Measurements from ENCODE around the gene ZFC3H1. TPM values are rescaled to one million over a fixed set of nuclear protein-coding genes. Genes with fewer than 3 reads are reported as not detected.
"Not testable (repeated sequence)": the region's sequence is repeated elsewhere in the genome, so short reads cannot be mapped to it uniquely, and the experiment has no call there.

Gene ZFC3H1
- total RNA-seq, 1 experiment from 2014 or later, result 11.5 TPM

- H3K27me3 ChIP-seq, result no peaks in the 10 kb centered on the region
- DNase-seq, result peak; percentile 31
- H3K4me3 ChIP-seq, result no peak overlapping the region
- no peaks in the 10 kb centered on the region for H3K9me3 ChIP-seq
- H3K36me3 ChIP-seq, result no peaks in the 10 kb centered on the region
Observed at GRCh38 chr12:71576496-71576895, 87.2 kb downstream of the ZFC3H1 start.

- H3K9me3 ChIP-seq, H3K4me3 ChIP-seq, H3K36me3 ChIP-seq, DNase-seq, H3K27me3 ChIP-seq: not testable (repeated sequence)
Observed at GRCh38 chr12:71569885-71570284, 93.8 kb downstream of the ZFC3H1 start.

GRCh38 chr12:71567537-71567936 lies 96.1 kb downstream of the ZFC3H1 start:
- H3K4me3 ChIP-seq, result no peak overlapping the region
- DNase-seq, result no peak
- H3K27me3 ChIP-seq, result no peaks in the 10 kb centered on the region
- H3K9me3 ChIP-seq, result no peaks in the 10 kb centered on the region; the same call in 1 of the 2 replicates
- H3K36me3 ChIP-seq, result no peaks in the 10 kb centered on the region

GRCh38 chr12:71566655-71567054 lies 97.0 kb downstream of the ZFC3H1 start:
- H3K36me3 ChIP-seq, result no peaks in the 10 kb centered on the region
- H3K4me3 ChIP-seq, result no peak overlapping the region
- no peaks in the 10 kb centered on the region; the same call in 1 of the 2 replicates for H3K9me3 ChIP-seq
- H3K27me3 ChIP-seq, result no peaks in the 10 kb centered on the region
- DNase-seq, result no peak

GRCh38 chr12:71565535-71565934 lies 98.1 kb downstream of the ZFC3H1 start:
- Histone ChIP-seq H3K4me3 (no peak overlapping the region), H3K27me3 (no peaks in the 10 kb centered on the region), H3K36me3 (no peaks in the 10 kb centered on the region), H3K9me3 (no peaks in the 10 kb centered on the region; the same call in 1 of the 2 replicates)
- no peak for DNase-seq

GRCh38 chr12:71562676-71563595 lies 100.7 kb downstream of the ZFC3H1 start:
- no peak for DNase-seq
- Histone ChIP-seq H3K36me3 (no peaks in the 10 kb centered on the region), H3K27me3 (no peaks in the 10 kb centered on the region), H3K4me3 (no peak overlapping the region), H3K9me3 (no peaks in the 10 kb centered on the region)

Other genes starting within 250 kb of the ZFC3H1 start
- gene LGR5, start 224.1 kb downstream of the ZFC3H1 start, total RNA-seq (2014; rRNA removed; shearing (Covaris generic); ENCODE audit: low replicate concordance), result not detected in 2 replicates
- gene THAP2, start 453 bp upstream of the ZFC3H1 start, total RNA-seq (2014; rRNA removed; shearing (Covaris generic); ENCODE audit: low replicate concordance), result 1.3 and 3.0 TPM in 2 replicates
- gene TMEM19, start 22.2 kb upstream of the ZFC3H1 start, total RNA-seq (2014; rRNA removed; shearing (Covaris generic); ENCODE audit: low replicate concordance), result 30.5 and 47.5 TPM in 2 replicates
- 36.7 and 77.8 TPM in 2 replicates for gene RAB21, start 91.0 kb upstream of the ZFC3H1 start, total RNA-seq (2014; rRNA removed; shearing (Covaris generic); ENCODE audit: low replicate concordance)
- gene TBC1D15, start 175.9 kb upstream of the ZFC3H1 start, total RNA-seq (2014; rRNA removed; shearing (Covaris generic); ENCODE audit: low replicate concordance), result 10.5 and 12.0 TPM in 2 replicates

All from MG63 (cell line).